Astrocyte of the spinal cord (primary cell): ENCODE data around the gene FBXW10.
"Not testable (repeated sequence)": the region's sequence is repeated elsewhere in the genome, so short reads cannot be mapped to it uniquely, and the experiment has no call there.

Experiments
- DNase-seq: peaks from one replicate; pipeline ENCODE4 v3.0.0; 2011; ENCODE audit warnings: low read depth, low spot score
- H3K4me3 ChIP-seq: 2 replicates; pipeline ENCODE4 v1.5.1; 2011; ENCODE audit warnings: low read depth, mild to moderate bottlenecking, low read length, moderate library complexity
- CTCF ChIP-seq: IDR thresholded peaks from 2 replicates; pipeline ENCODE4 v1.5.1; 2012; ENCODE audit warnings: low read depth, mild to moderate bottlenecking, low read length, inconsistent platforms
- in situ Hi-C: cut with HindIII; loops from 2 replicates; pipeline ENCODE4 v1.10.0; 2017; ENCODE audit warnings: low sequenced_read_pairs

The FBXW10 gene, protein sequence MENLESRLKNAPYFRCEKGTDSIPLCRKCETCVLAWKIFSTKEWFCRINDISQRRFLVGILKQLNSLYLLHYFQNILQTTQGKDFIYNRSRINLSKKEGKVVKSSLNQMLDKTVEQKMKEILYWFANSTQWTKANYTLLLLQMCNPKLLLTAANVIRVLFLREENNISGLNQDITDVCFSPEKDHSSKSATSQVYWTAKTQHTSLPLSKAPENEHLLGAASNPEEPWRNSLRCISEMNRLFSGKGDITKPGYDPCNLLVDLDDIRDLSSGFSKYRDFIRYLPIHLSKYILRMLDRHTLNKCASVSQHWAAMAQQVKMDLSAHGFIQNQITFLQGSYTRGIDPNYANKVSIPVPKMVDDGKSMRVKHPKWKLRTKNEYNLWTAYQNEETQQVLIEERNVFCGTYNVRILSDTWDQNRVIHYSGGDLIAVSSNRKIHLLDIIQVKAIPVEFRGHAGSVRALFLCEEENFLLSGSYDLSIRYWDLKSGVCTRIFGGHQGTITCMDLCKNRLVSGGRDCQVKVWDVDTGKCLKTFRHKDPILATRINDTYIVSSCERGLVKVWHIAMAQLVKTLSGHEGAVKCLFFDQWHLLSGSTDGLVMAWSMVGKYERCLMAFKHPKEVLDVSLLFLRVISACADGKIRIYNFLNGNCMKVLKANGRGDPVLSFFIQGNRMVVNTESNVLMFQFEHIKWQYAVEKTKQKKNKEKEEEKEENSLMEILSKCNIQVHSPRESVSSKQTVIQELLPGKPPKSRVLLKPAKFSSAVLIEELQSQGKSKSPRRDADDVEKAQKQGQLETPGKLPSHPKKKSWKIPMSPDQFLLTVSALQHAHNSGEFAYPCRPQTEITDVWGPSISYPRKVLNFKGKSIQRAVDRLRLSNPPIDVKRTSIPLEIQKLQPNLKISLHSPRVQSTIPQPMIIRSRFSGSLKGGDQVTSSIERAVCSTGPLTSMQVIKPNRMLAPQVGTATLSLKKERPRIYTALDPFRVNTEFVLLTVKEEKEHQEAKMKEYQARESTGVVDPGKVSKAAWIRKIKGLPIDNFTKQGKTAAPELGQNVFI

DNA sequence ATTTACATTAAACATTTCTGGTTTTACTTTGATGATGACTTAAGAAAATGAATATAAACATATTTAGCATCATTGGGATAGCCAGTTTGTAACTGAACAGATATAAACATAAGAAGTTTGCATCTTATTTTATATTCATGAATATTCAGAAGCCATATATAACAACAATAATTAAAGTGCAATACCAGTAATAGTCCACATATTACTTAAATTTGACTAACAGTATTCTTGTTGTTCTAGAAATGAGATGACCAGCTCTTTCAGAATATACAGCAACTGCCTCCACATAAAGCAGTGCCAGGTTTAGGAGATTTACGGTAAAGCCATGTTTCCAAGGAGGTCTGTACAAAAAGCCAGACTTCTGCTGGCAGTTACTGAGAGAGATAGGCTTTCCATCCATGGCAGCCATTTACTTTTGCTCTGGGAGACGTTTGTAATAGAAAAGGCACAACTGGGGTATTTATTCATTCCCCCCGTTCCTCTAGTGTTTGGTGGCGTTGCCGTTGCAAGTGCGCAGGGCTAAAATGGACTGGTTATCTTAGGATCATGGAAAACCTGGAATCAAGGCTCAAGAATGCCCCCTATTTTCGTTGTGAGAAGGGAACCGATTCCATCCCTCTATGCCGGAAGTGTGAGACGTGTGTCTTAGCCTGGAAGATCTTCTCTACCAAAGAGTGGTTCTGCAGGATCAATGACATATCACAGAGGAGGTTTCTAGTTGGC, at the start of gene FBXW10:
FBXW10 (plus strand) TSS at position 356 of the 723 bp plus-strand sequence; CDS start at position 547, 191 bp downstream.
- H3K4me3 ChIP-seq, in situ Hi-C loops: not testable (repeated sequence)

DNA sequence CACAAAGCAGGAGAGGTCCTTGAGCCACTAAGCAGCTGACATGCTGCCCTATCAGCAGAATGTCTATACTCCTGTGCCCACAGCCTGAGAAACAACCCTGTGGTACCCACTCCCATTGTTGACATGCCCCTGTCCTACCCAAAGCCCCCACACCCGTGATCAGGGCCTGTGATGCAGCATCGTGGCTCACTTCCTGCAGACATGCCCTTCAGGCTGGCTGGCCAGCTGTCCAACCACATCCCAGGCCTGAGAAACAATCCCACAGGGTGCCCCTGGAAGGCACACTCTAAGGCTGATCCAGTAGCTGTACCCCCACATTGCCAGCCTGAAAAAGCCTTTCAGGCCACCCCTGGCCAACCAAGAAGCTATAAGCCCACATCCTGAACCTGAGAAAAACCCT, 48.7 kb upstream of the FBXW10 start:
- DNase-seq, H3K4me3 ChIP-seq, in situ Hi-C loops: not testable (repeated sequence)

More for the DNA sequence above, at the start of gene FBXW10:
- DNase-seq = not testable (repeated sequence)

- DNase-seq, in situ Hi-C loops: not testable (repeated sequence)
- peak overlapping the region; percentile 44 for H3K4me3 ChIP-seq
Measured at GRCh38 chr17:18698473-18699103, 45.3 kb upstream of the FBXW10 start.

- in situ Hi-C loops, DNase-seq, H3K4me3 ChIP-seq: not testable (repeated sequence)
Measured at GRCh38 chr17:18705955-18706354, 37.9 kb upstream of the FBXW10 start.

DNA sequence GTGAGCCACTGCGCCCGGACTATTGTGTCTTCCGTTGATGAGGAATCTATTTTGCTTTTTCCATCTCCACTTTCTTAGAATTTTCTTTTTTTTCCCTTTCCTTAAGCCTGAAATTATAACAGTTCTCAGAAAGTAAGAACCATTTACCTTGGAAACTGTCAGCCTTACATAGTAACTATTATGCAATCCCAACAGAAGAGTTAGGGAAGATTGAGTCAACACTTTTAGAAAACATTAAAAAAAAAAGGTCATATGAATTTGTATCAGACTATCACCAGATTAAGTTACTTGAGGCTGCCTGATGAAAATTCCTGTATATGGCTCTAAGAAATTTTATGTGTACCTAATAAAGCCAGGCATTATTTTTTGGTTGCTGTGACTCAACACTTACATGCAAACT, 35.6 kb upstream of the FBXW10 start:
- in situ Hi-C loops, DNase-seq, H3K4me3 ChIP-seq: not testable (repeated sequence)

- peak; percentile 46 for DNase-seq
- in situ Hi-C loops, H3K4me3 ChIP-seq: not testable (repeated sequence)
- peak; percentile 47 for TF ChIP-seq CTCF
Measured at GRCh38 chr17:18712354-18712999, 31.4 kb upstream of the FBXW10 start.

GRCh38 chr17:18718643-18719427, 25.0 kb upstream of the FBXW10 start:
- H3K4me3 ChIP-seq, in situ Hi-C loops: not testable (repeated sequence)
- peak; percentile 28 for DNase-seq

DNA sequence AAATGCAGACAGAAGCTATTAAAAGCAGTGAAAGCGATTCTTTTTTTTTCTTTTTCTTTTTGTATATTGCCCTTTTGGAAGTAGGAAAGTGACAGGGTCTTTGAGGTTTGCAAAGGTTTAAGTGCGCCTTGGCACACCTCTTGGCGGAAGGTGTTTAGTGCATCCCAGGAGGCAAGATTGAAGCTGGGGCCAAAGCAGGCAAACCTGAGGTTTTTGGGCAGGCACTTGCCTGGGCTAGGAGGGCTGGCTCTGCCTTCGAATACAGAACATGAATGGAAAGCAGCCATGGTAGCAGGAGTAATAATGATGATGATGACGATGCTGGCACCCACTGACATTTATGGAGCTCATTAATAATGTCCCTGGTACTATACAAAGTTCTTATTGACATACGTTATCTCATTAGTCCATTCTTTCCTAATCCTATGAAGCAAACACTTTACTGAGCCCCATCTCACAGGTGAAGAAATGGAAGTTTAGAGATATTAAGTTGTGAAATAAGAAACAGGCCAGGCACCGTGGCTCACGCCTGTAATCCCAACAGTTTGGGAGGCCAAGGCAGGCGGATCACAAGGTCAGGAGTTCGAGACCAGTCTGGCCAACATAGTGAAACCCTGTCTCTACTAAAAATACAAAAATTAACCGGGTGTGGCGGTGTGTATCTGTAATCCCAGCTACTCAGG, 24.3 kb upstream of the FBXW10 start:
- H3K4me3 ChIP-seq, DNase-seq, in situ Hi-C loops: not testable (repeated sequence)

GRCh38 chr17:18721775-18722547, 21.9 kb upstream of the FBXW10 start:
- H3K4me3 ChIP-seq, DNase-seq, in situ Hi-C loops: not testable (repeated sequence)

DNA sequence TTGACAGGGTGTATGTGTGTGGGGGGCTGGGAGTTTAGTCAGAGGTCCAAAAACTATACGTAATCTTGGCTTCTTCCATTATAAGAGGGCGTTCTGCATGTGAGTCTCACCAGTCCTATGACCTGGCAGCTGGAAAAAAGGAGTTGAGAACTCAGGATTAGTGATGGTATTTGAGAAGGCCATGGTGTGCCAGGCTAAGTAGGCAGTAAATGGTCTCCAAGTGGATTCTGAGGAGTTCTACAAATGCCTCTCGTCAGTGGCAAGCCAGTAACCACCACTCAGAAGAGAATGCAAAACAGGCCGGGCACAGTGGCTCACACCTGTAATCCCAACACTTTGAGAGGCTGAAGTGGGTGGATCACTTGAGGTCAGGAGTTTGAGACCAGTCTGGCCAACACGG, 21.2 kb upstream of the FBXW10 start:
- H3K4me3 ChIP-seq, DNase-seq, in situ Hi-C loops: not testable (repeated sequence)

GRCh38 chr17:18723509-18723908, 20.3 kb upstream of the FBXW10 start:
- DNase-seq, in situ Hi-C loops, H3K4me3 ChIP-seq: not testable (repeated sequence)

- in situ Hi-C loops, H3K4me3 ChIP-seq, DNase-seq: not testable (repeated sequence)
Measured at GRCh38 chr17:18732438-18732837, 11.4 kb upstream of the FBXW10 start.

GRCh38 chr17:18733350-18733749, 10.5 kb upstream of the FBXW10 start:
- DNase-seq, in situ Hi-C loops: not testable (repeated sequence)

More at GRCh38 chr17:18733350-18733749, 10.5 kb upstream of the FBXW10 start:
- H3K4me3 ChIP-seq = not testable (repeated sequence)
